ENCODE data around the gene DIAPH2. TPM values are rescaled to one million over a fixed set of nuclear protein-coding genes. Genes with fewer than 3 reads are reported as not detected.

Gene DIAPH2
- total and polyA plus RNA-seq, 2 of the 13 experiments (the other 11 are each of a cell fraction or from before 2014, with no cell fraction given): 2.1 to 8.5 TPM

DNA sequence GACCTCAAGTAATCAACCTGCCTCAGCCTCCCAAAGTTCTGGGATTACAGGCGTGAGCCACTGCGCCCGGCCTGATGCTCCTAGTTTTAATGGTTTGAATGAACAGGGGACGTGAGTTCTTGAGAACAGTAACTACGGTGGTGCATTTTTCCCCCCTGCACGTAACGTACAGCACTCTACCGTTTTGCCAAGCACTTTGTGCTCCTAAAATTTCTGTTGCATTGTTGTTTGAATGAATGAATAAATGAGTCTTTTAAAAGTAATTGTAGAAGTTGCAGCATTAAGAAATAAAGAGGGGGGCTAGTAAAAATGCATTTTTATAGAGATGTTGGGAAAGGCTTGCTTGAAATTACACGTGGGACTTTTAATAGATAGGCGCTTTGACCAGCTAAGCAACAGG lies 199.0 kb downstream of the DIAPH2 start, which contains the start of gene RPA4 (continued):
- TF ChIP-seq TFDP2 (CRISPR knock-in tag; IDR thresholded peaks at IDR 0.05) (no peak), SOX13 (IDR thresholded peaks at IDR 0.05) (no peak), SOX13 (CRISPR knock-in tag; conservative IDR thresholded peaks at IDR 0.05 in 1 of 2, IDR thresholded peaks at IDR 0.05 in 1 of 2) (no peak)
- TF ChIP-seq, protein P1, sequence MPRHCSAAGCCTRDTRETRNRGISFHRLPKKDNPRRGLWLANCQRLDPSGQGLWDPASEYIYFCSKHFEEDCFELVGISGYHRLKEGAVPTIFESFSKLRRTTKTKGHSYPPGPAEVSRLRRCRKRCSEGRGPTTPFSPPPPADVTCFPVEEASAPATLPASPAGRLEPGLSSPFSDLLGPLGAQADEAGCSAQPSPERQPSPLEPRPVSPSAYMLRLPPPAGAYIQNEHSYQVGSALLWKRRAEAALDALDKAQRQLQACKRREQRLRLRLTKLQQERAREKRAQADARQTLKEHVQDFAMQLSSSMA (CRISPR knock-in tag; IDR thresholded peaks at IDR 0.05): no peak

DNA sequence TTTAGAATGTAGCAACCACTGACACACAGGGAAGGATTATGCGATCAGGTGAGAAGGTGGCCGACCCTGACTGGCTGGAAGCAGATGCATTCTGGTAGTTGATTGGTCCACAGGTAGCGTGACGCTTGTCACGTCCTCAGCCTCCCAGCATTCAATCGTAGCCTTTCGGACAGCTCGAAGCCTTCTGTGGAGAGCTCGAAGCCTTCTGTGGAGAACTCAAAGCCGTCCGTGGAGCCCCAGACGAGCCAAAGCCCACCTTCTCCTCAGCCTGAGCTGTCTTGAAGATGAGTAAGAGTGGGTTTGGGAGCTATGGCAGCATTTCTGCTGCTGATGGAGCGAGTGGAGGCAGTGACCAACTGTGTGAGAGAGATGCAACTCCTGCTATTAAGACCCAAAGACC lies 199.4 kb downstream of the DIAPH2 start:
- 83% methylated on average over 1 of the region's 13 CpGs for WGBS (ENCODE audit: low lambda C conversion rate)
- H4K20me1 ChIP-seq (ENCODE audit: insufficient read depth, low read length): no peaks in the 10 kb centered on the region
- no peak for ATAC-seq
- H3K36me3 ChIP-seq (replicated peaks in 1 of 2; ENCODE audit: control insufficient read depth in 1 of 2, insufficient read depth in 2 of 2, low read length in 2 of 2): no peaks in the 10 kb centered on the region
- in situ Hi-C loops (cut with HindIII; ENCODE audit: extremely low pct_ligation_motif_present, low pct_unique_long_range_greater_than_20kb) (no loop called here), intact Hi-C loops (cut with micrococcal nuclease; ENCODE audit: unreplicated experiment) (no loop called here)
- H3K27me3 ChIP-seq (ENCODE audit: control insufficient read depth in 1 of 2, insufficient read depth in 2 of 2, low read length in 2 of 2): no peaks in the 10 kb centered on the region
- no peak overlapping the region for H3K27ac ChIP-seq (ENCODE audit: extremely low read length, insufficient read depth, low read length)
- H3K9ac ChIP-seq (ENCODE audit: insufficient read depth, low read depth, low read length): no peak overlapping the region
- H3K4me2 ChIP-seq (ENCODE audit: low read depth, low read length): no peak overlapping the region
- H3K9me3 ChIP-seq (ENCODE audit: low read length): no peaks in the 10 kb centered on the region
- H2AFZ ChIP-seq (ENCODE audit: low read length): no peak overlapping the region
- no peak for DNase-seq (ENCODE audit: low spot score)
- POLR2A ChIA-PET: no interaction called here
- CTCF ChIA-PET (ENCODE audit: low intra/inter-chr PET ratio, low total read pairs): no interaction called here
- no peaks in the 10 kb centered on the region for H3K4me1 ChIP-seq (ENCODE audit: insufficient read depth, low read length)
- H3K4me3 ChIP-seq (replicated peaks in 1 of 3; ENCODE audit: insufficient read depth in 1 of 3, low read depth in 2 of 3, low read length in 3 of 3): no peak overlapping the region
- no TSS peak for BruUV-seq (replicated peaks)
- H3K79me2 ChIP-seq (ENCODE audit: insufficient read depth, low read length): no peaks in the 10 kb centered on the region
- FAIRE-seq: no peak
- TF ChIP-seq, protein P2, sequence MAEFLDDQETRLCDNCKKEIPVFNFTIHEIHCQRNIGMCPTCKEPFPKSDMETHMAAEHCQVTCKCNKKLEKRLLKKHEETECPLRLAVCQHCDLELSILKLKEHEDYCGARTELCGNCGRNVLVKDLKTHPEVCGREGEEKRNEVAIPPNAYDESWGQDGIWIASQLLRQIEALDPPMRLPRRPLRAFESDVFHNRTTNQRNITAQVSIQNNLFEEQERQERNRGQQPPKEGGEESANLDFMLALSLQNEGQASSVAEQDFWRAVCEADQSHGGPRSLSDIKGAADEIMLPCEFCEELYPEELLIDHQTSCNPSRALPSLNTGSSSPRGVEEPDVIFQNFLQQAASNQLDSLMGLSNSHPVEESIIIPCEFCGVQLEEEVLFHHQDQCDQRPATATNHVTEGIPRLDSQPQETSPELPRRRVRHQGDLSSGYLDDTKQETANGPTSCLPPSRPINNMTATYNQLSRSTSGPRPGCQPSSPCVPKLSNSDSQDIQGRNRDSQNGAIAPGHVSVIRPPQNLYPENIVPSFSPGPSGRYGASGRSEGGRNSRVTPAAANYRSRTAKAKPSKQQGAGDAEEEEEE (CRISPR knock-in tag; IDR thresholded peaks at IDR 0.05; ENCODE audit: borderline replicate concordance): no peak
- TF ChIP-seq ZNF160 (CRISPR knock-in tag; IDR thresholded peaks at IDR 0.05): no peak
- TF ChIP-seq KDM1A (CRISPR knock-in tag; IDR thresholded peaks at IDR 0.05): no peak
- TF ChIP-seq ZNF713 (CRISPR knock-in tag; IDR thresholded peaks at IDR 0.05): no peak
- TF ChIP-seq, protein P3, sequence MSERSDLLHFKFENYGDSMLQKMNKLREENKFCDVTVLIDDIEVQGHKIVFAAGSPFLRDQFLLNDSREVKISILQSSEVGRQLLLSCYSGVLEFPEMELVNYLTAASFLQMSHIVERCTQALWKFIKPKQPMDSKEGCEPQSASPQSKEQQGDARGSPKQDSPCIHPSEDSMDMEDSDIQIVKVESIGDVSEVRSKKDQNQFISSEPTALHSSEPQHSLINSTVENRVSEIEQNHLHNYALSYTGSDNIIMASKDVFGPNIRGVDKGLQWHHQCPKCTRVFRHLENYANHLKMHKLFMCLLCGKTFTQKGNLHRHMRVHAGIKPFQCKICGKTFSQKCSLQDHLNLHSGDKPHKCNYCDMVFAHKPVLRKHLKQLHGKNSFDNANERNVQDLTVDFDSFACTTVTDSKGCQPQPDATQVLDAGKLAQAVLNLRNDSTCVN (CRISPR knock-in tag; IDR thresholded peaks at IDR 0.05; ENCODE audit: borderline replicate concordance): no peak

All from HepG2 (cell line).